C4-2B (cell line): ENCODE data around the gene ALAS1.

Experiments used
- ZFX ChIP-seq: fragments of 450-650 bp; IDR thresholded peaks from 2 replicates; pipeline ENCODE4 v1.6.1; 2017
- TF ChIP-seq, protein P1 (sequence below): fragments of 450-650 bp; conservative IDR thresholded peaks from 2 replicates; pipeline ENCODE4 v1.5.1; 2017; ENCODE audit warnings: mild to moderate bottlenecking

DNA sequence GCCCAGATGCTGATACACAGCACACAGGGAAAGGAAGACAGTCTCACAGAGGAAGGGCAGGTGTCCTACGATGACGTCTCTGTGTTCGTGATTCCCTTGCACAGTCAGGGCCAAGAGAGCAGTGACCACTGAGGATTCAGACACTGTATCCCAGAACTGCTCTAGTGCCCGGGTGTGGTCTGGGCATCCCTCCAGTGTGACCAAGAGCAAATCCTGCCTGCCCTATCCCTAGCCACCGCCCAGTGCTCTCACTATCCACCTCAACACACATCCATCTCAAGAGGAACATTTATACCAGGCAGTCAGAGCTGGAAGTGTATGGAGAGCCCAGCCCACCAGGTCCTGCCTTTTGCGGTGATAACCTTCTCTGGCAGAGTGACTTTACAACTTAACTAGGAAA, 51.7 kb downstream of the ALAS1 start:
- TF ChIP-seq, protein P1, sequence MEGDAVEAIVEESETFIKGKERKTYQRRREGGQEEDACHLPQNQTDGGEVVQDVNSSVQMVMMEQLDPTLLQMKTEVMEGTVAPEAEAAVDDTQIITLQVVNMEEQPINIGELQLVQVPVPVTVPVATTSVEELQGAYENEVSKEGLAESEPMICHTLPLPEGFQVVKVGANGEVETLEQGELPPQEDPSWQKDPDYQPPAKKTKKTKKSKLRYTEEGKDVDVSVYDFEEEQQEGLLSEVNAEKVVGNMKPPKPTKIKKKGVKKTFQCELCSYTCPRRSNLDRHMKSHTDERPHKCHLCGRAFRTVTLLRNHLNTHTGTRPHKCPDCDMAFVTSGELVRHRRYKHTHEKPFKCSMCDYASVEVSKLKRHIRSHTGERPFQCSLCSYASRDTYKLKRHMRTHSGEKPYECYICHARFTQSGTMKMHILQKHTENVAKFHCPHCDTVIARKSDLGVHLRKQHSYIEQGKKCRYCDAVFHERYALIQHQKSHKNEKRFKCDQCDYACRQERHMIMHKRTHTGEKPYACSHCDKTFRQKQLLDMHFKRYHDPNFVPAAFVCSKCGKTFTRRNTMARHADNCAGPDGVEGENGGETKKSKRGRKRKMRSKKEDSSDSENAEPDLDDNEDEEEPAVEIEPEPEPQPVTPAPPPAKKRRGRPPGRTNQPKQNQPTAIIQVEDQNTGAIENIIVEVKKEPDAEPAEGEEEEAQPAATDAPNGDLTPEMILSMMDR = no peak
- no peak for TF ChIP-seq ZFX
